Nephron (organoid): ENCODE results near the gene TSPAN15.

Source experiments
- H3K27ac Mint-ChIP-seq, 3 experiments: 2 replicates each; pipeline ENCODE4 v1.8.0; 2020; ENCODE audit warnings: mixed read lengths in 3 of 3, mild to moderate bottlenecking in 2 of 3, moderate library complexity in 1 of 3
- H3K27me3 Mint-ChIP-seq: 2 replicates; pipeline ENCODE4 v1.8.0; 2021; ENCODE audit warnings: low read depth, mild to moderate bottlenecking, moderate library complexity, mixed read lengths
- H3K36me3 Mint-ChIP-seq: 2 replicates; pipeline ENCODE4 v1.8.0; 2020; ENCODE audit warnings: low read depth, mixed read lengths
- H3K4me1 Mint-ChIP-seq: 2 replicates; pipeline ENCODE4 v1.8.0; 2020; ENCODE audit warnings: mixed read lengths
- H3K4me3 Mint-ChIP-seq, 3 experiments: 2 replicates each; pipeline ENCODE4 v1.8.0; 2020; ENCODE audit warnings: mild to moderate bottlenecking in 3 of 3, mixed read lengths in 3 of 3, moderate library complexity in 2 of 3
- H3K9me3 Mint-ChIP-seq: 2 replicates; pipeline ENCODE4 v1.8.0; 2020; ENCODE audit warnings: mixed read lengths
- CTCF ChIP-seq, 3 experiments: fragments of 200-600 bp; sonication (generic); IDR thresholded peaks; one replicate each; pipeline ENCODE4 v1.5.0; 2021; ENCODE audit warnings: antibody characterized with exemption in 3 of 3; ENCODE audit not compliant: unreplicated experiment in 3 of 3

The TSPAN15 gene

DNA sequence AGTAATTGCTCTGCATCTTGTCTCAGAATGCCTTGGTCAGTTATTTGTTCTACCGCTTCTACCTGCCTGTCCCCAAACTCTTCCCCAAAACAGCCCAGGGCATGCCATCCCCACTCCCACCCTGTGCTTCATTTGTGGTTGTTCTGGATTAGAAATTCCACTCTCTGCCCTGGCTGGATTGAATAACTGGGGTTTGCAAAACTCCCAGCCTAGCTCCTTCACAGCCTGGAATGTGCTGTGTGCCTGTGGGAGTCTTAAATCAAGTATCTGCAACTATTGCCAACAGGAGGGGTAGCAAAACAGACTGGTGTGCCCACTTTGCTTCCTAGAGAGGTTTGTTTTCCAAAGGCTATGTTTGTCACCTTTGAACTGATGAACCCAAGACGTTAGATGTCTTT, 24.2 kb downstream of the TSPAN15 start:
- no peaks in the 10 kb centered on the region for H3K36me3 Mint-ChIP-seq
- no peaks in the 10 kb centered on the region for H3K9me3 Mint-ChIP-seq
- TF ChIP-seq CTCF (IDR thresholded peaks at IDR 0.05; ENCODE audit: unreplicated experiment in 3 of 3): no peak
- H3K27me3 Mint-ChIP-seq: peaks cover 9% of the 10 kb centered on the region
- H3K27ac Mint-ChIP-seq: peak overlapping the region; percentile 64 to 88 (median 74)
- H3K4me1 Mint-ChIP-seq: peaks cover 54% of the 10 kb centered on the region
- H3K4me3 Mint-ChIP-seq: no peak overlapping the region

GRCh38 chr10:69477968-69478597, 26.8 kb downstream of the TSPAN15 start:
- Mint-ChIP-seq H3K9me3 (no peaks in the 10 kb centered on the region), H3K4me3 (no peak overlapping the region), H3K27me3 (peaks cover 14% of the 10 kb centered on the region), H3K27ac (no peak overlapping the region), H3K36me3 (no peaks in the 10 kb centered on the region), H3K4me1 (peaks cover 64% of the 10 kb centered on the region)
- TF ChIP-seq CTCF (IDR thresholded peaks at IDR 0.05; ENCODE audit: unreplicated experiment in 3 of 3): no peak

DNA sequence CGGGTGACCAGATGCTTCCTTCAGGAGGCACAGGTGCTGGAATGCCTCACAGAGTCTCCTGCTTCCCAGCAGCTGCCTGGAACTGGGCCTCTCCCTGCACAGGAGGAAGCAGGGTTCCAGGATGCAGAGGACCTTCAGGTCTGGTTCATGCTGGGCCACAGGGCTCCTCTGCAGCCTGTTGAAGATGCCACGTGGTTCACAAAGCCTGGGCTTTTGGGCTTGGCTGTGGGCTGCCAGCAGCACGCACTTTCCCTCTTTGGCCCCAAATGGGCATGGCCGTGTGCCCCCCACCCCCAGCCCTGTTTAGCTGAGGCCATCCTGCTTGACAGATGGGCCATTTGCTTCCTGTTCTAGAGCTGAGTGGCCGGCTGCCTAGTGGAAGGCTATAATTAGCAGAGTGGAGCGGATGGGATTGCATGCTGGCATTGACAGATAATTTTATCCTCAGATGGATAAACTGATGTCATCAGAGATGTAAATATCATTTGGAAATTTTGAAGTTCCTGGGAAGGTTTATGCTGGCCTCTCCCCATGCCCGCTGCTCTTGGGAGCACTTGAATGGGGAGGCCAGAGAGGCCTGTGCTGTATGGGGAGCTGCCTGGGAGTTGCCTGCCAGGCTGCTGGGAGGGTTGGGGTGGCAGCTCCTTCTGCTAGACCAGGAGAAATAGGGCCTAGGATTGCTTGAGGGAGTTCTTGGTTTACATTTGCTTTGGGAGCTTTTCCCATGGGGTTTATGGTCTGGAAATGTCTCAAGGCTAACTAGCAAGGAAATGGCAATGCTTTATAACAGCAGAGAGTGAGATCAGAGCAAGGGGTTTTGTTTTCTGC, 28.2 kb downstream of the TSPAN15 start:
- TF ChIP-seq CTCF (IDR thresholded peaks at IDR 0.05; ENCODE audit: unreplicated experiment in 3 of 3): no peak
- Mint-ChIP-seq H3K27ac (peak overlapping the region; percentile 67 to 96 (median 85)), H3K4me1 (peaks cover 56% of the 10 kb centered on the region), H3K4me3 (peak overlapping the region in 2 of 3 experiments; percentile 43 to 45), H3K36me3 (no peaks in the 10 kb centered on the region), H3K27me3 (peaks cover 11% of the 10 kb centered on the region), H3K9me3 (no peaks in the 10 kb centered on the region)

GRCh38 chr10:69480068-69480412, 28.8 kb downstream of the TSPAN15 start:
- Mint-ChIP-seq H3K4me3 (peak overlapping the region in 2 of 3 experiments; percentile 8 to 45), H3K9me3 (no peaks in the 10 kb centered on the region), H3K27me3 (peaks cover 10% of the 10 kb centered on the region), H3K4me1 (peaks cover 51% of the 10 kb centered on the region), H3K36me3 (no peaks in the 10 kb centered on the region), H3K27ac (peak overlapping the region; percentile 67 to 96 (median 85))
- TF ChIP-seq CTCF (IDR thresholded peaks at IDR 0.05; ENCODE audit: unreplicated experiment in 3 of 3): no peak

- Mint-ChIP-seq H3K27me3 (peaks cover 16% of the 10 kb centered on the region), H3K27ac (peak overlapping the region; percentile 85 to 92 (median 87)), H3K36me3 (no peaks in the 10 kb centered on the region), H3K9me3 (no peaks in the 10 kb centered on the region), H3K4me1 (peaks cover 51% of the 10 kb centered on the region), H3K4me3 (peak overlapping the region in 1 of 3 experiments; percentile 36)
- TF ChIP-seq CTCF (IDR thresholded peaks at IDR 0.05; ENCODE audit: unreplicated experiment in 3 of 3): no peak
Measured at GRCh38 chr10:69481305-69481704, 30.0 kb downstream of the TSPAN15 start.
